GM11168 (cell line): Measurements from ENCODE around the gene RPIA.
"Not testable (repeated sequence)": the region's sequence is repeated elsewhere in the genome, so short reads cannot be mapped to it uniquely, and the experiment has no call there.

Source experiments
- in situ Hi-C: fragments of 300-500 bp; cut with MboI; formaldehyde crosslinking; loops from one replicate; pipeline ENCODE4 v1.12.0; 2022; ENCODE audit warnings: low sequenced_read_pairs; ENCODE audit not compliant: unreplicated experiment

RPIA gene

DNA sequence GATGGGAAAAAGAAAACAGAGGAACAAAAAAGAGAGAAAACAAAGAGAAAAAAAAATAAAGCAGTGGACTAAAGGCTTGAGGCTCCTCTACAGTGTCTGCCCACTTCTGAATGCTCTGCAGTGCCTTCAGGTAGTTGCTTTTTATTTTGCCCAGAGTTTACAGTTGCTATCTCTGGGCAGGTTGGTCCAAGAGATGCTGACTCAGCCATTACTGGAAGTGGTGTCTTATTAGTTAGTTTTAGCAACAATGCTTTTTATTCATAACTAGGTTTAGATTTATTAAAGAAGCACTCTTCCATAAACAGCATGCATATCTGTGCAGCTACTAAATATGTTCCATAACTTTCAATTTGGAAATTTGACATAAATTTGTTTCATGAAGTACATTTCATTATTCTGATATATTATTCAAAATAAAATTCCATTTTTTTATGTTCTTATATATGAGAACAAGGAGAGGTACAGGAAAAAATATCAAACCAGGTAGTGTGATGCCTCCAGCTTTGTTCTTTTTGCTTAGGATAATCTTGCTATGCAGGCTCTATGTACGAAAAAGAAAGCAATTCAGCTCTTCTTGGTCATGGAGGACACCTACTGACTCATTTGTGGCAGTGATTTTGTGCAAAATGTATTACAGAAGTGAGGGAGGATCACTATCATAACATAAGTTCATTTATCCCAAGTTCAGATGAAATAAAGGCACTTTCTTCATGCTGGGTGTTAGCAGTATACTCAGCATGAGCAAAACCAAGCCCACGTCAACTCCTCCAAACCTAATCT is 69.5 kb downstream of the RPIA start:
- in situ Hi-C loops = no loop called here

DNA sequence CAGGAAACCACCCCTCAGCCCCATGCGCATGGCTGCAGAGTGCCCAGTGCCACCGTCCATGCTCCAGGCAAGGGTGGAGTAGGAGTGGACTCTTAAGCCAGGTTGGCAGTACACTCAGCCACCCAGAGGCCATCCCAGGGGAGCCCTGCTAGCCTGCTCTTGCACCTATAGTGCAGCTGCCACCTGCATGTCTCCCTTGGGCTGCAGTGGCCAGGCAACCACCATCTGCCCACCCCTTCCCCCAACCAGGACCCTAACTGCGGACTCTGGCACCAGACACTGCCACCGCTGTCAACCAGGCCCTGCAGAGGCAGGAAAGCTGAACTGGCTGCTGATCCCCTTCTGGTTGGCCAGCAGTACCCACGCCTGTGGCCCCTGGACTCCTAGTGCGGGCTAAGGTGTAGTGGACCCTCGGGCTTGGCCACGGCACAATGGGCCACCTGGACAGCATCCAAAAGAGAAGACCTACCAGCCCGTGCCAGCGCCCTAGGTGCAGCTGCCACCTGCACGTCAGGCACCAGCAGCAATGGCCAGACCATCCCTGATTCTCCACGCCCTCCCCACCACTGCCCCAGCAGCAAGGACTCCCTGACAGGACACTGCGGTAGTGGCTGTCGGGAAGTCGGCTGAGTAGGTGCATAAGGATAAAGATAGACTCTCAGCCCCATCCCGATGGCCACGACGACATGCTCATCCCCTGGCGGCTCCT is 72.8 kb downstream of the RPIA start:
- in situ Hi-C loops = no loop called here

DNA sequence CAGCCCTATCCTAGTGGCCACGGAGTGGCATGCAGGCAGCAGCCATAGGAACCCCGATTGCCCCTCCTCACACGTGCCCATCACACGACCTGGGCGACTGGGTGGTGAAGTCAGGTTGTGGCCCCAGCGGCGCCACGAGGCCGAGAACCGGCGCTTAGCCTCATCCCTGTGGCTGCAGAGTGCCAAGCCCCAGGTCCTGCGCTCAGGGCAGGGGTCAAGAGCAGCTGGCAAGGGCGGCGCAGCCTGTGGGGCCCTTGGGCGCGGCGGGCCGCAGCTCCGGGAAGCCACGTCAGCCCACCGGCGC is 73.3 kb downstream of the RPIA start:
- in situ Hi-C loops = no loop called here

DNA sequence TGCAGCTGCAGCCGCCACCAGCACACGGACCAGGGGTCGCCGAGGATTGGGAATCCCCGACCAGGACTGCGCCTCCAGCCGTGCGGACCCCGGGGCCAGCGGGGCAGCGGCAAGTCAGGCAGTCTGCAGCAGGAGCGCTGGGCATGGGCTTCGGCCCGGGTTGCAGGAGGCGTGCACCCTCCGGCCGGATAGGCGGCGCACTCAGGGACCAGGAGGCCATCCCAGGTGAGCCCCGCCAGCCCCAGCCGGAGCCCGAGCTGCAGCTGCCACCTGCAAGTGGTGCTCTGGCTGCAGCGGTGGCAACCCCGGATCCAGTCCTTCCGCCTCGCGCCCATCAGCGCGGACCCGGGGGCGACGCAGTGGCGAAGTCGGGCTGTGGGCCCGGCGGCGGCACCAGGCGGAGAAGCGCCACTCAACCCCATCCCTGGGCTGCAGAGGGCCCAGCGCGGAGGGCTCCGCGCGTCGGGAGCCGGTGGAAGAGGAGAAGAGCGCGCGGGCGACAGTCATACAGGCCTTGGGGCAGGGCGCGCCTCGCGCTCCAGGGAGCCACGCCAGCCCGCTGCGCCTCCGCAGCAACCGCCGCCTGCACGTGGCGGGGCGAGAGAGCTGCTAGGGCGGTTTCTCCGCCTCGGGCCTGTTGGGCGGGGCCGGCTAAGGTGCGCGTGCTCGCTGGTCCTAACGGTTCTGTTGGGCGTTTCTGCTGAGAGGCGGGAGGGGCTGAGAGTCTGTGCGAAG is 73.8 kb downstream of the RPIA start:
- in situ Hi-C loops = no loop called here

DNA sequence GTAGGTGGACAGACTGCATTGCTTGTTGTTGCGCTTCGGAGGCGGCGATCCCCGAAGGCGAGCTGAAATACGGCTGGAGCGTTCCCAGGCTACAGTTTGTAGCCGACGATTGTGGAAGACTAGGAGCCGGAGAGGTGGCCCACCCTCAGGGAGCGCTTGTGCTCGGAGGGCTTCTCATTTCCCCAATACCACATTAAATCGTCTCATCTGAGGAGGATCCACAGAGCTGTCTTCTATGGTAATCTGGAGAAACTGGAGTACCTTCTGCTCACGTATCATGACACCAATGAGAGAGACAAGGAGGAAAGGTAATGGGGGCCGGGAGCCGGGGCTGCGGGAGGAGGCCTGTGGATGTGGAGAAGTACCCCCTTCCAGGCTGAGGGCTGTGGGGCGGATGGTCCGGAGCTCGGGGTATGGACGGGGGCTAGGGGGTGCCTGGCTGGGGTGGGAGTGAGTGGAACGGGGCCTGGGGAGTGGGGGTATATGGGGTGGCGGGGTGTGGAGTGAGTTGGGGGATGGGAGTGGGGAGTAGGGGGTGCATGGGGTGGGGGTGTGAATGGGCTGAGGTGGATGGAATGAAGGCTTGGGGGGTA is 74.5 kb downstream of the RPIA start:
- in situ Hi-C loops = not testable (repeated sequence)

DNA sequence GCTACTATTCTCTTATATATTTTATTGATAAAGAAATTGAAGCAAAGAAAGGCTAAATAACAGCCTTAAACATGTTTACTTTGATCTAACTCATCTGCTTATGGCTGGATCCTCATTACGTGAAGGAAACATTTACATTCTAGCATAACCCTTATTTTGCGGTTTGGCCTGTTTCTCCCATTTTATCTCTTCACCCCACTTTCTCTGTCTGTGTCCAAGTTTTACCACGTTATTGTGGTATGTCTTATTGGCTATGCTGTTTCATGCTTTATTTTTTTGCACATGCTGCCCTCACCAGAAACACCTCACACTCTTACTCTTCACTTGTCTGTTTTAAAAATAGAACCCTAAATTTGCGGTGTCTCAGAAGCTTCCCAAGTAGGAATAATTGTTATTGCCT is 78.5 kb downstream of the RPIA start:
- in situ Hi-C loops = no loop called here

DNA sequence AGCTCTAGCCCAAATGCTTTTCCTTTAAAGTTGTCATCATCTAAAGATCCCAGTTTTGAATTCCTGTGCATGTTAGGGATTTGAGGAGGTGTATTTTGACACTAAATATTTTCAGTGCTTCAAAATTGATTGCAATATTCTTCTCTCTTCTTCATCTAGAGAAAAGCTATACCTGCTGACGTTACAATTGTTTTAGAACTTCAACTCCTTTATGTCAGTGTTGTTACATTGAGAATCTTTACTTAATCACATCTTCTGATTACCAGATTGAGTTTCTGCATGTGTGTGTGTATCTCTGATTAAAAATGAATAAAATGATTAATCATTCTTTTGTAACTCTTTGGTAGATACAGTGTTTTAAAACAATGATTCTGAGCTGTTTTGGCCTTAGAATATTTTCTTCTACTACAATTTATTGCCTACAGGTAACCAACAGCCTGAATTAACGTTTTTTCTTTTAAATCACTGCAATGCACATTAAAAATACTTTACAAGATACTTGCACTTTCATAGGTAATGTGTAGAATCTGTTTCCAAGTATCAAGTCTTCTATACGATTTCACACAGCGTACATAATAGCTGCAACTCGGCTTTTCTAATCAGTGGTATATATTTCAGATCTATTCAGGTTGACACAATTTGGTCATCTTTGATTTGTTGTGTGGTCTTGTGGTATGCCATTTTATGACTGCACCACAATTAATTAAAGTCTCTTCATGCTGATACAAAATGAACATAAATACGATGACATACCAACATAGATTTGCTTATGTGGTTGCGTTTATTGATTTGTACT is 82.0 kb downstream of the RPIA start:
- in situ Hi-C loops = not testable (repeated sequence)

DNA sequence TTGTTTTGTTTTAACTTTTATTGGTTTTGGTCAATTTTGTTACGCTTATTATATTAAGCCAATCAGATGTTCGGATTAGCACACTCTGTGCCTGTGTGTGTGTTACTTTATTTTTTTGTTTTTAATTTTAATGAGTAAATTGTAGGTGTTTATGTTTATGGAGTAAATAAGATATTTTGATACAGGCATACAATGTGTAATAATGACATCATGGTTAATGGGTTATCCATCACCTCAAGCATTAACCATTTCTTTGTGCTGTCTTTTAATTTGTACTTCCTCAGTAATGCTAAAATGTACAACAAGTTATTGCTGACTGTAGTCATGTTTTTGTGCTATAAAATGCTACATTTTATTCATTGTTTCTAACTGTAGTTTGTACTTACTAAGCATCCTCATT is 97.7 kb downstream of the RPIA start:
- in situ Hi-C loops = not testable (repeated sequence)

DNA sequence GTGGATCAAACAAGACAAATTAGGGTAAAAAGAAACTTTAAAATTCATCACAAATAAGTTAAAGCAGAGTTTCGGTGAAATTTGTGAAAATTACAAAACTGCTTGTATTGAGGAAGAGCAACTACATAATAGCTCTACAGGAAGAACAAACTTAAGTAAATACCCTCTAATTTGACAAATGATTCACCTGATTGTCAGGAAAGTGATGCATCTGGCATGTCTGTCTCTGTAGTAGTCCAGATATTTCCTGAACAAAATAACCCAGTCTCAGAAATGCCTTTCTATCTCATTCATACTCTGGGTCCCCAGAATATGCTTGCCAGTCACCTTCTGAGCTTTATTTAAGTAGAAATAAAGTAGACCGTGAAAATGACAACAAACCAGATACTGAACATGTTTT is 104.5 kb downstream of the RPIA start:
- in situ Hi-C loops = not testable (repeated sequence)

DNA sequence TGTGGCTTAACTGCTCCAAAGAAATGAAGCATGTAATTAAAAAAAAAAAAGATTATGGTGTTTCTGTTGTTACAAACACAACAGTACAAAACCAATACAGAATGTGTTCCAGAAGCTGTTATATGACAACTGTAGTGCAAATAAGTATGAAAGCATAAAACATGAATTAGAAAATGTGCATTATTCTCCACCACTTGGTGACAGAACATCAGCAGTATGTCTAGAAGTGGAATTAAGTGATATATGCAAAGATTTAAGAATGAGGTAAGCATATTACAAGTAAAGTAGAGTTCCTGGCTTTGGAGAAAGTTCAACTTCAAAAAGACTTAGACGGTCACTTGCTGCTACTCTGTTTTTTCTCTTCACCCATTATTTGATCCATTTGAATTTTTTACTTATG is 105.0 kb downstream of the RPIA start:
- in situ Hi-C loops = not testable (repeated sequence)

DNA sequence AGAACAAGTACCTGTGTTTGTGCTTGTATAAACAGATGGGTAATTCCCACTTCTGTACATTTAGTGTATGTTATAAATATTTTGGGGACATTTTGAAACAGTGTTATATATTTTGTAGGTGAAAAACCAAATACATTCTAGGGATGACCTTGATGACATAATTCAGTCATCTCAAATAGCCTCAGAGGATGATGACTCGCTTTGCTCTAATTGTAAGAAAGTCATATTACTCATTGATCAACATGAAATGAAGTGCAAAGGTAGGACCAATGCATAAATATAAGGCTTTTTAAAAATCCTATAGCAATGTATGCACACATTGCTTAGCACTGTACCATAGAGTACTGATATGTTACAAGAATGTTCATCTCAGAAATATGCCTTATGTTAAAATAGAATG is 105.7 kb downstream of the RPIA start:
- in situ Hi-C loops = not testable (repeated sequence)
